OCI-LY7 (cell line): ENCODE results near the gene TOP2A. TPM values are rescaled to one million over a fixed set of nuclear protein-coding genes. Genes with fewer than 3 reads are reported as not detected.

Experiments
- BruUV-seq: library from RNA; stranded (reverse); fragments of 400-500 nt; replicated peaks from 2 replicates; lab custom pipeline; 2021; lab: Mats Ljungman, UMichigan
- CTCF ChIA-PET: fragments of 300-600 bp; sonication (Branson Sonifier 250); formaldehyde crosslinking; loops from one replicate; lab custom pipeline; 2022; ENCODE audit warnings: antibody characterized with exemption; ENCODE audit not compliant: unreplicated experiment; lab: Charles Lee
- POLR2A ChIA-PET: fragments of 300-600 bp; sonication (Branson Sonifier 250); formaldehyde crosslinking; loops from one replicate; lab custom pipeline; 2022; ENCODE audit warnings: antibody characterized with exemption; lab: Charles Lee
- DNase-seq: peaks from one replicate; pipeline ENCODE4 v3.0.0-alpha.2; 2015; ENCODE audit warnings: low spot score
- H2AFZ ChIP-seq: fragments of 200-600 bp; sonication (generic), shearing (Covaris generic); 2 replicates; pipeline ENCODE4 v1.6.1; 2014; ENCODE audit warnings: mild to moderate bottlenecking, antibody characterized with exemption, low read length, moderate library complexity
- H3K27ac ChIP-seq: fragments of 200-600 bp; sonication (generic); 2 replicates; pipeline ENCODE4 v1.5.1; 2014; ENCODE audit warnings: mixed run types, low read depth, mild to moderate bottlenecking, moderate library complexity, low read length, inconsistent platforms; ENCODE audit not compliant: poor library complexity, severe bottlenecking
- H3K36me3 ChIP-seq: fragments of 200-600 bp; sonication (generic); 2 replicates; pipeline ENCODE4 v1.6.1; 2014; ENCODE audit warnings: mild to moderate bottlenecking, antibody characterized with exemption, low read length, moderate library complexity, mixed read lengths; ENCODE audit not compliant: insufficient read depth
- H3K4me1 ChIP-seq: fragments of 200-600 bp; sonication (generic); 2 replicates; pipeline ENCODE4 v1.5.1; 2014; ENCODE audit warnings: mild to moderate bottlenecking, low read length; ENCODE audit not compliant: insufficient read depth, poor library complexity, severe bottlenecking
- H3K4me2 ChIP-seq: fragments of 200-600 bp; sonication (generic); 2 replicates; pipeline ENCODE4 v1.6.1; 2014; ENCODE audit warnings: mild to moderate bottlenecking, low read length
- H3K4me3 ChIP-seq: fragments of 200-600 bp; sonication (generic); 2 replicates; pipeline ENCODE4 v1.5.1; 2014; ENCODE audit warnings: mild to moderate bottlenecking, low read depth, low read length; ENCODE audit not compliant: poor library complexity, severe bottlenecking
- H3K79me2 ChIP-seq: fragments of 200-600 bp; sonication (generic); 2 replicates; pipeline ENCODE4 v1.6.1; 2016; ENCODE audit warnings: low read depth, mild to moderate bottlenecking, low read length, moderate library complexity, mixed read lengths; ENCODE audit not compliant: insufficient read depth
- H3K9me2 ChIP-seq: fragments of 200-600 bp; sonication (generic); 2 replicates; pipeline ENCODE4 v1.6.1; 2016; ENCODE audit warnings: mild to moderate bottlenecking, low read length, mixed read lengths; ENCODE audit not compliant: insufficient read depth
- H3K9me3 ChIP-seq: fragments of 200-600 bp; sonication (generic); 2 replicates; pipeline ENCODE4 v1.6.1; 2014; ENCODE audit warnings: mild to moderate bottlenecking, mixed run types, low read length, mixed read lengths
- H4K20me1 ChIP-seq: fragments of 200-600 bp; sonication (generic); 2 replicates; pipeline ENCODE4 v1.6.1; 2014; ENCODE audit warnings: mild to moderate bottlenecking, antibody characterized with exemption, low read length, moderate library complexity, mixed read lengths; ENCODE audit not compliant: insufficient read depth
- EZH2phosphoT487 ChIP-seq: fragments of 200-600 bp; sonication (generic); IDR thresholded peaks from 2 replicates; pipeline ENCODE4 v1.6.1; 2018; ENCODE audit warnings: low read depth, borderline replicate concordance, mild to moderate bottlenecking, mixed run types, antibody characterized with exemption, low read length, moderate library complexity, mixed read lengths
- intact Hi-C: fragments of 100-400 bp; cut with micrococcal nuclease; formaldehyde crosslinking; loops from one replicate; pipeline ENCODE4 v1.10.0; 2022; ENCODE audit not compliant: unreplicated experiment
- total RNA-seq, 2 experiments: library from RNA; depleted of rRNA in 1 of 2; stranded (reverse); fragments of >200 nt in 1 of 2; shearing (Covaris generic) in 1 of 2; gene quantifications; 2 replicates each; pipeline ENCODE4 v1.2.3, GENCODE V29; 2014 to 2022
- TF ChIP-seq, protein P1 (sequence below): fragments of 200-600 bp; sonication (generic); conservative IDR thresholded peaks from 2 replicates; pipeline ENCODE4 v1.5.1; 2014; ENCODE audit warnings: mild to moderate bottlenecking, antibody characterized with exemption, low read length, moderate library complexity, mixed read lengths

The TOP2A gene
- total RNA-seq, 2 experiments from 2014 or later = 293 to 340 TPM

DNA sequence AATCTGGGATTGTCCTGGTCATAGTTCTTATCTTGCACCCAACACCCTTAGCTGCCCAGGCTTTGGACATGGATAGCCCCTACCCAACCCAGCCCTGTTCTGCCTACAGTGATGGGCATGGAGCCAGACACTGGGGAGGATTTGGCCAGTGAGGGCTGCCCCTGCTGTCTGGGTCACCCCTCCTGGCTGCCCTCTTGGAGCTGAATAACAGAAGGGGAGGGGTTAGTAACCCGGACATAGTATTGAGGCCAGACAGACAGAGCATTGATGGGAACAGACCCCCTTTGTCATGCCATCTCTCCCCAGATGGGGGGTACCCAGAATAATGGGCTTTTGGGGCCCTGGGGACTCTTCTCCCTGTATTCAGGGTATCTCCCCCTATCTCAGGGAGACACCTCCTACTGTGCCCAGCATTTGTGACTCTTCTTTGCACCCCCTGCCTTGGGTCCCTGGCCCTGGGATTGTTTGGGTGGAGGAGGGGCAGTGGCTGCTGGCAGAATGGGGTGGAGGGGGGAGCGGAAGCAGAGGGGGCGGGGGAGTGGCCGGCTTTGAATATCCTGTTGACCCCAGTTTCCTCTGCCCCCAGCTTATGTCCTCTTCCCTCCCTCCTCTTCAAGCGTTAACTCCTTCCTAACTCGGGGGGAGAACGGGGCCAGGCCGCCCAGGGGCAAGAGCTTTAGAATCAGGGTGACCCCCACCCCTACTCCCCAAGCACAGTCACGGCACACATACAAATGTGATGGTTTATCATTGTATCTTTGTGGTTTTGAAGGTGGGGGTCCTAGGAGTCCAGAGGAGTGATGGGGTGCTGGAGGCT, 70.2 kb downstream of the TOP2A start:
- Histone ChIP-seq H2AFZ (no peak overlapping the region), H3K4me3 (peak overlapping the region; percentile 11), H4K20me1 (no peaks in the 10 kb centered on the region), H3K27ac (peak overlapping the region; percentile 26), H3K79me2 (no peaks in the 10 kb centered on the region), H3K4me1 (peaks cover 29% of the 10 kb centered on the region), H3K9me2 (no peaks in the 10 kb centered on the region), H3K36me3 (no peaks in the 10 kb centered on the region), H3K4me2 (peak overlapping the region; percentile 60), H3K9me3 (no peaks in the 10 kb centered on the region)
- intact Hi-C loops = no loop called here
- CTCF ChIA-PET = no interaction called here
- POLR2A ChIA-PET = no interaction called here
- no peak for TF ChIP-seq EZH2phosphoT487
- TF ChIP-seq, protein P1, sequence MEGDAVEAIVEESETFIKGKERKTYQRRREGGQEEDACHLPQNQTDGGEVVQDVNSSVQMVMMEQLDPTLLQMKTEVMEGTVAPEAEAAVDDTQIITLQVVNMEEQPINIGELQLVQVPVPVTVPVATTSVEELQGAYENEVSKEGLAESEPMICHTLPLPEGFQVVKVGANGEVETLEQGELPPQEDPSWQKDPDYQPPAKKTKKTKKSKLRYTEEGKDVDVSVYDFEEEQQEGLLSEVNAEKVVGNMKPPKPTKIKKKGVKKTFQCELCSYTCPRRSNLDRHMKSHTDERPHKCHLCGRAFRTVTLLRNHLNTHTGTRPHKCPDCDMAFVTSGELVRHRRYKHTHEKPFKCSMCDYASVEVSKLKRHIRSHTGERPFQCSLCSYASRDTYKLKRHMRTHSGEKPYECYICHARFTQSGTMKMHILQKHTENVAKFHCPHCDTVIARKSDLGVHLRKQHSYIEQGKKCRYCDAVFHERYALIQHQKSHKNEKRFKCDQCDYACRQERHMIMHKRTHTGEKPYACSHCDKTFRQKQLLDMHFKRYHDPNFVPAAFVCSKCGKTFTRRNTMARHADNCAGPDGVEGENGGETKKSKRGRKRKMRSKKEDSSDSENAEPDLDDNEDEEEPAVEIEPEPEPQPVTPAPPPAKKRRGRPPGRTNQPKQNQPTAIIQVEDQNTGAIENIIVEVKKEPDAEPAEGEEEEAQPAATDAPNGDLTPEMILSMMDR = no peak
- no TSS peak for BruUV-seq
- peak; percentile 49 for DNase-seq

DNA sequence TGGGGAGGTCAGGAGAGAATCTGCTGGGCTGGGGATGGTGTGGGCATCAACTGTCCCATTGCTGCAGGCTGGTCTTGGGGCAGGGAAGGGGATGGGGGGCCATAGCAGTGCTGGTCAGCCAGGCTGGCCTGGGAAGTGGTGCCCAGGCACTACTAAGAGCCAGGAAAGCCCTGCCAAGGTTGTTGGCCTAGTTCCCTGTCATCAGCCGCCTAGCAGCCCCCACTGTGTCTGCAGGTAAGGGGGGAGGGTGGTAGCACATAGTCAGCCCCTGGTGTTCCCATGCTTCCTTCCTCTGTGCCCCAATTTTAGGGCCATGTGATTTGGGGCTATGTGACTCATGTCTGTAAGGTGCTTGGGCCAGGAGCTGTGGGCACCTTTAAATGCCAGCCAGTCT, 70.9 kb downstream of the TOP2A start:
- ChIA-PET POLR2A (no interaction called here), CTCF (no interaction called here)
- Histone ChIP-seq H3K4me3 (no peak overlapping the region), H3K4me2 (no peak overlapping the region), H3K27ac (no peak overlapping the region), H3K4me1 (peaks cover 34% of the 10 kb centered on the region), H4K20me1 (no peaks in the 10 kb centered on the region), H3K36me3 (no peaks in the 10 kb centered on the region), H2AFZ (no peak overlapping the region), H3K79me2 (no peaks in the 10 kb centered on the region), H3K9me2 (no peaks in the 10 kb centered on the region), H3K9me3 (no peaks in the 10 kb centered on the region)
- BruUV-seq = no TSS peak
- TF ChIP-seq, protein P1 = no peak
- TF ChIP-seq EZH2phosphoT487 = no peak
- intact Hi-C loops = no loop called here
- no peak for DNase-seq
